Loucy (cell line): Measurements from ENCODE around the gene TLNRD1.

Experiments
- H2AFZ ChIP-seq: fragments of 200-600 bp; sonication (generic); 2 replicates; pipeline ENCODE4 v1.6.0; 2016; ENCODE audit warnings: antibody characterized with exemption, mild to moderate bottlenecking, low read length, moderate library complexity
- H3F3A ChIP-seq: fragments of 200-600 bp; 2 replicates; pipeline ENCODE4 v1.6.0; 2016; ENCODE audit warnings: antibody characterized with exemption, low read depth, mild to moderate bottlenecking
- H3K27me3 ChIP-seq: fragments of 200-600 bp; sonication (generic); 2 replicates; pipeline ENCODE4 v1.6.1; 2014; ENCODE audit warnings: low read length, mild to moderate bottlenecking; ENCODE audit not compliant: insufficient read depth, poor library complexity, severe bottlenecking
- H3K36me3 ChIP-seq: fragments of 200-600 bp; sonication (generic); 2 replicates; pipeline ENCODE4 v1.6.1; 2016; ENCODE audit warnings: low read length; ENCODE audit not compliant: insufficient read depth
- H3K4me1 ChIP-seq: fragments of 200-600 bp; sonication (generic); 2 replicates; pipeline ENCODE4 v1.5.1; 2014; ENCODE audit warnings: low read length, mild to moderate bottlenecking; ENCODE audit not compliant: insufficient read depth, poor library complexity, severe bottlenecking
- H3K4me2 ChIP-seq: fragments of 200-600 bp; sonication (generic); 2 replicates; pipeline ENCODE4 v1.6.0; 2014; ENCODE audit warnings: antibody characterized with exemption, low read length, low read depth, mild to moderate bottlenecking; ENCODE audit not compliant: poor library complexity, severe bottlenecking
- H3K4me3 ChIP-seq: fragments of 200-600 bp; sonication (generic); 2 replicates; pipeline ENCODE4 v1.5.1; 2014; ENCODE audit warnings: low read length, mild to moderate bottlenecking, mixed read lengths; ENCODE audit not compliant: poor library complexity, severe bottlenecking
- H3K79me2 ChIP-seq: fragments of 200-600 bp; sonication (generic); 2 replicates; pipeline ENCODE4 v1.6.1; 2014; ENCODE audit warnings: low read length; ENCODE audit not compliant: insufficient read depth
- H3K9ac ChIP-seq: fragments of 200-600 bp; sonication (generic); 2 replicates; pipeline ENCODE4 v1.6.0; 2014; ENCODE audit warnings: mild to moderate bottlenecking, low read depth, low read length, moderate library complexity; ENCODE audit not compliant: poor library complexity, severe bottlenecking
- H3K9me2 ChIP-seq: fragments of 200-600 bp; sonication (generic); replicated peaks from 2 replicates; pipeline ENCODE4 v1.6.1; 2016; ENCODE audit warnings: low read depth, low read length, mixed read lengths
- H3K9me3 ChIP-seq: fragments of 200-600 bp; sonication (generic); 2 replicates; pipeline ENCODE4 v1.6.1; 2014; ENCODE audit warnings: mild to moderate bottlenecking, antibody characterized with exemption, low read length, low read depth; ENCODE audit not compliant: insufficient read depth
- H4K20me1 ChIP-seq: fragments of 200-600 bp; sonication (generic); 2 replicates; pipeline ENCODE4 v1.6.0; 2014; ENCODE audit warnings: antibody characterized with exemption, low read length, mild to moderate bottlenecking; ENCODE audit not compliant: insufficient read depth, poor library complexity, severe bottlenecking
- EZH2phosphoT487 ChIP-seq: fragments of 200-600 bp; IDR thresholded peaks from 2 replicates; pipeline ENCODE4 v1.6.1; 2018; ENCODE audit warnings: antibody characterized with exemption, mild to moderate bottlenecking, moderate library complexity, borderline replicate concordance
- TF ChIP-seq, protein P1 (sequence below): fragments of 200-600 bp; sonication (generic); conservative IDR thresholded peaks from 2 replicates; pipeline ENCODE4 v1.5.1; 2014; ENCODE audit warnings: mild to moderate bottlenecking, antibody characterized with exemption, low read length

The TLNRD1 gene

DNA sequence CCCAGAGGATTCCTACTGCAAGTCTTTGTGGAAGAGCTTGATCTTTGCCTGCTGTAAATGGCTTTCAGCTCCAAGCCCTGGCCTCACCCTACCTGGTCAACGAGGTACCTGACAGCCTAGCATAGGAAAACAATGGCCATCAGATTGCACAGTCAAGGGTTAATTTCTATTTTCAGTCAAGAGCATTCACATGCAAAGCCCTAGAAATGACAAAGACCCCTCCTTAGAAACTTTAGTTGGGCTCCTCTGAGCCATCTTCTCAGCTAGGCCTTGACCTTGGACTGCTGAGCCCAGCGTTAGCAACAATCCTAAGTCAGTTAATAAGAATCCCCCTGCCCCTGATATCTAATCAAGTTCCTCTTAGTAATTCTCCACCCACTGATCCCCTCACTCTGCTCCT is 29.6 kb upstream of the TLNRD1 start:
- H3K9me2 ChIP-seq: no peaks in the 10 kb centered on the region
- peaks cover 4% of the 10 kb centered on the region; the same call in 1 of the 2 replicates for H3K79me2 ChIP-seq
- no peak overlapping the region for H3K9ac ChIP-seq
- H3K4me1 ChIP-seq: peaks cover 5% of the 10 kb centered on the region
- H3F3A ChIP-seq: no peaks in the 10 kb centered on the region
- H3K4me2 ChIP-seq: no peak overlapping the region
- no peaks in the 10 kb centered on the region for H3K9me3 ChIP-seq
- no peak overlapping the region for H2AFZ ChIP-seq
- H3K27me3 ChIP-seq: no peaks in the 10 kb centered on the region
- no peak for TF ChIP-seq EZH2phosphoT487
- TF ChIP-seq, protein P1, sequence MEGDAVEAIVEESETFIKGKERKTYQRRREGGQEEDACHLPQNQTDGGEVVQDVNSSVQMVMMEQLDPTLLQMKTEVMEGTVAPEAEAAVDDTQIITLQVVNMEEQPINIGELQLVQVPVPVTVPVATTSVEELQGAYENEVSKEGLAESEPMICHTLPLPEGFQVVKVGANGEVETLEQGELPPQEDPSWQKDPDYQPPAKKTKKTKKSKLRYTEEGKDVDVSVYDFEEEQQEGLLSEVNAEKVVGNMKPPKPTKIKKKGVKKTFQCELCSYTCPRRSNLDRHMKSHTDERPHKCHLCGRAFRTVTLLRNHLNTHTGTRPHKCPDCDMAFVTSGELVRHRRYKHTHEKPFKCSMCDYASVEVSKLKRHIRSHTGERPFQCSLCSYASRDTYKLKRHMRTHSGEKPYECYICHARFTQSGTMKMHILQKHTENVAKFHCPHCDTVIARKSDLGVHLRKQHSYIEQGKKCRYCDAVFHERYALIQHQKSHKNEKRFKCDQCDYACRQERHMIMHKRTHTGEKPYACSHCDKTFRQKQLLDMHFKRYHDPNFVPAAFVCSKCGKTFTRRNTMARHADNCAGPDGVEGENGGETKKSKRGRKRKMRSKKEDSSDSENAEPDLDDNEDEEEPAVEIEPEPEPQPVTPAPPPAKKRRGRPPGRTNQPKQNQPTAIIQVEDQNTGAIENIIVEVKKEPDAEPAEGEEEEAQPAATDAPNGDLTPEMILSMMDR: no peak
- H4K20me1 ChIP-seq: no peaks in the 10 kb centered on the region
- H3K4me3 ChIP-seq: no peak overlapping the region
- H3K36me3 ChIP-seq: no peaks in the 10 kb centered on the region; the same call in 1 of the 2 replicates

DNA sequence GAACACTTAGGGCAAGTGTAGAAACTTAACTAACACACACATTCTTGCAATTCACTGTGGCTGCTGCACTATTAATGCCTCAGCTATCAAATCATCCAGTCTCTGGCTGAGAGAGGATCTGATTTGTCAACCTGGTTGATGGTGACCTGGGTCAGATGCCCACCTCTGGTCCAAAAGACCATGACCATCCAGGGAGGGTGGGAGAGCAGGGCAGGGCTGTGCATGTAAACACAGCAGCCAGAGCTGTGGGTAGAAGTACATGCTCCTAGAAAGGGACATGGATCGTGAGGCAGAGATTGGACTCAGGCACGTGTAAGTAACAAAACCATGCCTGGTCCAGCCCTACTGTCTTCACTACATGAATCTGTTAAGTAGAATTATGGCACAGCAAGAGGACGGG is 28.4 kb upstream of the TLNRD1 start:
- Histone ChIP-seq H3K4me2 (no peak overlapping the region), H3K9me2 (no peaks in the 10 kb centered on the region), H3K79me2 (peaks cover 8% of the 10 kb centered on the region), H3K4me3 (no peak overlapping the region), H4K20me1 (no peaks in the 10 kb centered on the region), H2AFZ (no peak overlapping the region), H3K9ac (no peak overlapping the region), H3K9me3 (no peaks in the 10 kb centered on the region), H3K27me3 (no peaks in the 10 kb centered on the region), H3K36me3 (no peaks in the 10 kb centered on the region; the same call in 1 of the 2 replicates), H3F3A (no peaks in the 10 kb centered on the region), H3K4me1 (peaks cover 5% of the 10 kb centered on the region)
- no peak for TF ChIP-seq EZH2phosphoT487
- TF ChIP-seq, protein P1: no peak

DNA sequence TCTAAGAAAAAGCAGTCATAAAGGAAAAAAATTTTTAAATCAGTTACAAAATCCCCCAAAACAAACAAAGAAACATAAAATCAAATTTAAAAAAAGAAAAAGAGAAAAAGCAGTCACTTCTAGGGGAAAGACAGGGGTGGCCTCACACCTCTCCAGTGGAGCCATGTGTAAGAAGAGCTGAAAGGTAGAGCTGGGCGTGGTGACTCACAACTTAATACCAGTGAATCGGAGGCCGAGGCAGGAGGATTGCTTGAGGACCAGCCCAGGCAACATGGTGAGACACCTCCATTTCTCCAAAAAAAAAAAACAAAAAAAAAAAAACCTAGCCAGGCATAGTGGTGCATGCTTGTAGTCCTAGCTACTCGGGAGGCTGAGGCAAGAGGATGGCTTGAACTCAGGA is 25.8 kb upstream of the TLNRD1 start:
- Histone ChIP-seq H3K9me2 (no peaks in the 10 kb centered on the region), H3F3A (no peaks in the 10 kb centered on the region), H4K20me1 (peaks cover 6% of the 10 kb centered on the region), H3K36me3 (peaks cover 19% of the 10 kb centered on the region; the same call in 1 of the 2 replicates), H3K9me3 (no peaks in the 10 kb centered on the region), H3K4me2 (no peak overlapping the region), H3K9ac (no peak overlapping the region), H3K27me3 (no peaks in the 10 kb centered on the region), H3K79me2 (peaks cover 9% of the 10 kb centered on the region), H2AFZ (no peak overlapping the region), H3K4me3 (no peak overlapping the region), H3K4me1 (peaks cover 5% of the 10 kb centered on the region)
- TF ChIP-seq EZH2phosphoT487: no peak
- TF ChIP-seq, protein P1: no peak
